ENCODE data around the gene EXOSC7.

EXOSC7 gene

GRCh38 chr3:44969154-44969827 lies 6.8 kb upstream of the EXOSC7 start:
- peak; percentile 11 for TF ChIP-seq CTCF (IDR thresholded peaks at IDR 0.05; ENCODE audit: low read depth, low read length, missing control alignments)
- H3K4me3 ChIP-seq (ENCODE audit: low read depth, low read length): no peak overlapping the region
- no peak for DNase-seq (ENCODE audit: low read depth)

- no peak for DNase-seq (ENCODE audit: low read depth)
- no peak overlapping the region for H3K4me3 ChIP-seq (ENCODE audit: low read depth, low read length)
Measured at GRCh38 chr3:44969828-44970179, 6.2 kb upstream of the EXOSC7 start.

GRCh38 chr3:44970926-44971490 lies 5.0 kb upstream of the EXOSC7 start:
- DNase-seq (ENCODE audit: low read depth): no peak
- TF ChIP-seq CTCF (IDR thresholded peaks at IDR 0.05; ENCODE audit: low read depth, low read length, missing control alignments): no peak
- H3K4me3 ChIP-seq (ENCODE audit: low read depth, low read length): no peak overlapping the region

More at GRCh38 chr3:44969828-44970179, 6.2 kb upstream of the EXOSC7 start:
- TF ChIP-seq CTCF (IDR thresholded peaks at IDR 0.05; ENCODE audit: low read depth, low read length, missing control alignments): no peak

GRCh38 chr3:44974416-44974815 lies 1.6 kb upstream of the EXOSC7 start:
- no peak for DNase-seq (ENCODE audit: low read depth)
- no peak for TF ChIP-seq CTCF (IDR thresholded peaks at IDR 0.05; ENCODE audit: low read depth, low read length, missing control alignments)
- H3K4me3 ChIP-seq (ENCODE audit: low read depth, low read length): peak overlapping the region; percentile 96

GRCh38 chr3:44981220-44981619 lies 5.2 kb downstream of the EXOSC7 start:
- no peak for DNase-seq (ENCODE audit: low read depth)
- H3K4me3 ChIP-seq (ENCODE audit: low read depth, low read length): no peak overlapping the region

GRCh38 chr3:44981751-44982150 lies 5.7 kb downstream of the EXOSC7 start:
- no peak for DNase-seq (ENCODE audit: low read depth)
- TF ChIP-seq CTCF (IDR thresholded peaks at IDR 0.05; ENCODE audit: low read depth, low read length, missing control alignments): no peak
- no peak overlapping the region for H3K4me3 ChIP-seq (ENCODE audit: low read depth, low read length)

More at GRCh38 chr3:44981220-44981619, 5.2 kb downstream of the EXOSC7 start:
- TF ChIP-seq CTCF (IDR thresholded peaks at IDR 0.05; ENCODE audit: low read depth, low read length, missing control alignments): no peak

GRCh38 chr3:44982817-44983216 lies 6.8 kb downstream of the EXOSC7 start:
- TF ChIP-seq CTCF (IDR thresholded peaks at IDR 0.05; ENCODE audit: low read depth, low read length, missing control alignments): no peak
- no peak for DNase-seq (ENCODE audit: low read depth)

More at GRCh38 chr3:44982817-44983216, 6.8 kb downstream of the EXOSC7 start:
- no peak overlapping the region for H3K4me3 ChIP-seq (ENCODE audit: low read depth, low read length)

All from GM12864 (cell line).